ENCODE data around the gene ITPRIPL2.

Gene ITPRIPL2

GRCh38 chr16:19127205-19127604 lies 13.4 kb downstream of the ITPRIPL2 start:
- H3K9me3 ChIP-seq (ENCODE audit: control insufficient read depth, low read length): peaks cover 4% of the 10 kb centered on the region
- no peak overlapping the region for H3K4me3 ChIP-seq (ENCODE audit: extremely low read depth, insufficient read depth, low read length, poor library complexity, severe bottlenecking)
- H3K36me3 ChIP-seq (ENCODE audit: control insufficient read depth, insufficient read depth, low read length): peaks cover 15% of the 10 kb centered on the region
- peaks cover 46% of the 10 kb centered on the region for H3K4me1 ChIP-seq (ENCODE audit: control insufficient read depth, insufficient read depth, low read length, poor library complexity, severe bottlenecking)
- H3K27ac ChIP-seq (ENCODE audit: low read depth, low read length, severe bottlenecking): no peak overlapping the region
- 80 to 100% methylated on average over 1 to 3 of the region's 3 CpGs for WGBS, 2 experiments (ENCODE audit: insufficient coverage in 2 of 2)

- Histone ChIP-seq H3K4me1 (ENCODE audit: control insufficient read depth, insufficient read depth, low read length, poor library complexity, severe bottlenecking) (peaks cover 46% of the 10 kb centered on the region), H3K9me3 (ENCODE audit: control insufficient read depth, low read length) (peaks cover 4% of the 10 kb centered on the region), H3K36me3 (ENCODE audit: control insufficient read depth, insufficient read depth, low read length) (peaks cover 15% of the 10 kb centered on the region), H3K27ac (ENCODE audit: low read depth, low read length, severe bottlenecking) (no peak overlapping the region), H3K4me3 (ENCODE audit: extremely low read depth, insufficient read depth, low read length, poor library complexity, severe bottlenecking) (no peak overlapping the region)
- 85 to 93% methylated on average over 2 to 3 of the region's 3 CpGs for WGBS, 2 experiments (ENCODE audit: insufficient coverage in 2 of 2)
These were observed 13.9 kb downstream of the ITPRIPL2 start for GRCh38 chr16:19127674-19128131.

GRCh38 chr16:19128454-19129200 lies 14.9 kb downstream of the ITPRIPL2 start:
- peaks cover 13% of the 10 kb centered on the region for H3K36me3 ChIP-seq (ENCODE audit: control insufficient read depth, insufficient read depth, low read length)
- peaks cover 46% of the 10 kb centered on the region for H3K4me1 ChIP-seq (ENCODE audit: control insufficient read depth, insufficient read depth, low read length, poor library complexity, severe bottlenecking)
- no peak overlapping the region for H3K27ac ChIP-seq (ENCODE audit: low read depth, low read length, severe bottlenecking)
- H3K4me3 ChIP-seq (ENCODE audit: extremely low read depth, insufficient read depth, low read length, poor library complexity, severe bottlenecking): no peak overlapping the region
- peaks cover 4% of the 10 kb centered on the region for H3K9me3 ChIP-seq (ENCODE audit: control insufficient read depth, low read length)
- 29 to 44% methylated on average over 2 of the region's 7 CpGs for WGBS, 2 experiments (ENCODE audit: insufficient coverage in 2 of 2)

- H3K4me1 ChIP-seq (ENCODE audit: control insufficient read depth, insufficient read depth, low read length, poor library complexity, severe bottlenecking): peaks cover 54% of the 10 kb centered on the region
- peak overlapping the region; percentile 97 for H3K27ac ChIP-seq (ENCODE audit: low read depth, low read length, severe bottlenecking)
- WGBS, 2 experiments (ENCODE audit: insufficient coverage in 2 of 2): 79 to 93% methylated on average over 2 to 6 of the region's 7 CpGs
- no peak overlapping the region for H3K4me3 ChIP-seq (ENCODE audit: extremely low read depth, insufficient read depth, low read length, poor library complexity, severe bottlenecking)
- peaks cover 4% of the 10 kb centered on the region for H3K9me3 ChIP-seq (ENCODE audit: control insufficient read depth, low read length)
- H3K36me3 ChIP-seq (ENCODE audit: control insufficient read depth, insufficient read depth, low read length): peaks cover 9% of the 10 kb centered on the region
These were observed 16.6 kb downstream of the ITPRIPL2 start for GRCh38 chr16:19130385-19130784.

GRCh38 chr16:19130852-19131824 lies 17.4 kb downstream of the ITPRIPL2 start:
- H3K36me3 ChIP-seq (ENCODE audit: control insufficient read depth, insufficient read depth, low read length): peaks cover 2% of the 10 kb centered on the region
- no peaks in the 10 kb centered on the region for H3K9me3 ChIP-seq (ENCODE audit: control insufficient read depth, low read length)
- H3K4me3 ChIP-seq (ENCODE audit: extremely low read depth, insufficient read depth, low read length, poor library complexity, severe bottlenecking): no peak overlapping the region
- WGBS, 2 experiments (ENCODE audit: insufficient coverage in 2 of 2): 56 to 60% methylated on average over 5 to 6 of the region's 11 CpGs
- H3K27ac ChIP-seq (ENCODE audit: low read depth, low read length, severe bottlenecking): peak overlapping the region; percentile 97
- H3K4me1 ChIP-seq (ENCODE audit: control insufficient read depth, insufficient read depth, low read length, poor library complexity, severe bottlenecking): peaks cover 61% of the 10 kb centered on the region

GRCh38 chr16:19131825-19132218 lies 18.1 kb downstream of the ITPRIPL2 start:
- no peak overlapping the region for H3K4me3 ChIP-seq (ENCODE audit: extremely low read depth, insufficient read depth, low read length, poor library complexity, severe bottlenecking)
- H3K4me1 ChIP-seq (ENCODE audit: control insufficient read depth, insufficient read depth, low read length, poor library complexity, severe bottlenecking): peaks cover 68% of the 10 kb centered on the region
- no peaks in the 10 kb centered on the region for H3K36me3 ChIP-seq (ENCODE audit: control insufficient read depth, insufficient read depth, low read length)
- peak overlapping the region; percentile 97 for H3K27ac ChIP-seq (ENCODE audit: low read depth, low read length, severe bottlenecking)
- H3K9me3 ChIP-seq (ENCODE audit: control insufficient read depth, low read length): no peaks in the 10 kb centered on the region

- Histone ChIP-seq H3K4me3 (ENCODE audit: extremely low read depth, insufficient read depth, low read length, poor library complexity, severe bottlenecking) (no peak overlapping the region), H3K36me3 (ENCODE audit: control insufficient read depth, insufficient read depth, low read length) (no peaks in the 10 kb centered on the region), H3K4me1 (ENCODE audit: control insufficient read depth, insufficient read depth, low read length, poor library complexity, severe bottlenecking) (peaks cover 69% of the 10 kb centered on the region), H3K9me3 (ENCODE audit: control insufficient read depth, low read length) (no peaks in the 10 kb centered on the region), H3K27ac (ENCODE audit: low read depth, low read length, severe bottlenecking) (peak overlapping the region; percentile 97)
- no CpG with 5 or more reads among the region's 1 CpG for WGBS, 2 experiments (ENCODE audit: insufficient coverage in 2 of 2)
These were observed 18.5 kb downstream of the ITPRIPL2 start for GRCh38 chr16:19132255-19132654.

GRCh38 chr16:19132898-19133297 lies 19.1 kb downstream of the ITPRIPL2 start:
- peaks cover 70% of the 10 kb centered on the region for H3K4me1 ChIP-seq (ENCODE audit: control insufficient read depth, insufficient read depth, low read length, poor library complexity, severe bottlenecking)
- H3K27ac ChIP-seq (ENCODE audit: low read depth, low read length, severe bottlenecking): peak overlapping the region; percentile 97
- H3K9me3 ChIP-seq (ENCODE audit: control insufficient read depth, low read length): no peaks in the 10 kb centered on the region
- no peak overlapping the region for H3K4me3 ChIP-seq (ENCODE audit: extremely low read depth, insufficient read depth, low read length, poor library complexity, severe bottlenecking)
- H3K36me3 ChIP-seq (ENCODE audit: control insufficient read depth, insufficient read depth, low read length): no peaks in the 10 kb centered on the region
- 92 to 94% methylated on average over 11 of the region's 11 CpGs for WGBS, 2 experiments (ENCODE audit: insufficient coverage in 2 of 2)

- Histone ChIP-seq H3K36me3 (ENCODE audit: control insufficient read depth, insufficient read depth, low read length) (no peaks in the 10 kb centered on the region), H3K4me1 (ENCODE audit: control insufficient read depth, insufficient read depth, low read length, poor library complexity, severe bottlenecking) (peaks cover 73% of the 10 kb centered on the region), H3K9me3 (ENCODE audit: control insufficient read depth, low read length) (no peaks in the 10 kb centered on the region), H3K4me3 (ENCODE audit: extremely low read depth, insufficient read depth, low read length, poor library complexity, severe bottlenecking) (no peak overlapping the region), H3K27ac (ENCODE audit: low read depth, low read length, severe bottlenecking) (no peak overlapping the region)
- no CpG with 5 or more reads among the region's 1 CpG for WGBS, 2 experiments (ENCODE audit: insufficient coverage in 2 of 2)
These were observed 19.8 kb downstream of the ITPRIPL2 start for GRCh38 chr16:19133600-19133999.

GRCh38 chr16:19135201-19135842 lies 21.6 kb downstream of the ITPRIPL2 start:
- WGBS, 2 experiments (ENCODE audit: insufficient coverage in 2 of 2): 46 to 68% methylated on average over 5 to 7 of the region's 10 CpGs
- Histone ChIP-seq H3K36me3 (ENCODE audit: control insufficient read depth, insufficient read depth, low read length) (no peaks in the 10 kb centered on the region), H3K4me1 (ENCODE audit: control insufficient read depth, insufficient read depth, low read length, poor library complexity, severe bottlenecking) (peaks cover 70% of the 10 kb centered on the region), H3K27ac (ENCODE audit: low read depth, low read length, severe bottlenecking) (peak overlapping the region; percentile 39), H3K9me3 (ENCODE audit: control insufficient read depth, low read length) (no peaks in the 10 kb centered on the region), H3K4me3 (ENCODE audit: extremely low read depth, insufficient read depth, low read length, poor library complexity, severe bottlenecking) (no peak overlapping the region)
